Aorta (tissue), 5 donors: ENCODE data around the gene MGST1. TPM values are rescaled to one million over a fixed set of nuclear protein-coding genes. Genes with fewer than 3 reads are reported as not detected.
"Not testable (repeated sequence)": the region's sequence is repeated elsewhere in the genome, so short reads cannot be mapped to it uniquely, and the experiment has no call there.

Experiments used
- ATAC-seq: fragments of 200-7000 bp; cut with Tn5 transposase; one replicate; pipeline ENCODE4 v1.9.1; 2022; ENCODE audit warnings: moderate library complexity; ENCODE audit not compliant: low FRiP score
- DNase-seq, 2 donors: peaks; one replicate each; pipeline ENCODE4 v3.0.0-alpha.2; 2020
- H3K27ac ChIP-seq, 2 donors: one replicate each; pipeline ENCODE4 v1.5.1; 2013; ENCODE audit warnings: low read length in 2 of 2, mild to moderate bottlenecking in 2 of 2, moderate library complexity in 2 of 2, control low read depth in 1 of 2, inconsistent platforms in 1 of 2, low read depth in 1 of 2
- H3K27me3 ChIP-seq, 2 donors: one replicate each; pipeline ENCODE4 v1.6.1; 2013; ENCODE audit warnings: control low read depth in 1 of 2, low read length in 1 of 2, mild to moderate bottlenecking in 1 of 2, moderate library complexity in 1 of 2; ENCODE audit not compliant: insufficient read depth in 2 of 2, control insufficient read depth in 1 of 2
- H3K36me3 ChIP-seq, 2 donors: one replicate each; pipeline ENCODE4 v1.6.1; 2013; ENCODE audit warnings: control low read depth in 1 of 2, low read length in 1 of 2, mild to moderate bottlenecking in 1 of 2; ENCODE audit not compliant: insufficient read depth in 2 of 2, control insufficient read depth in 1 of 2
- H3K4me1 ChIP-seq, 2 donors: one replicate each; pipeline ENCODE4 v1.6.1; 2013; ENCODE audit warnings: low read length in 2 of 2, control low read depth in 1 of 2, mild to moderate bottlenecking in 1 of 2, moderate library complexity in 1 of 2; ENCODE audit not compliant: insufficient read depth in 2 of 2, control insufficient read depth in 1 of 2
- H3K4me3 ChIP-seq, 2 donors: one replicate each; pipeline ENCODE4 v1.5.1; 2013; ENCODE audit warnings: low read length in 2 of 2, control low read depth in 1 of 2, mild to moderate bottlenecking in 1 of 2
- H3K9me3 ChIP-seq: one replicate; pipeline ENCODE4 v1.6.1; 2013; ENCODE audit warnings: mild to moderate bottlenecking, low read length; ENCODE audit not compliant: control insufficient read depth
- WGBS, 2 donors: extraction: QIAGEN DNeasy Blood & Tissue Kit; methylation state at CpG; one replicate each; pipeline ENCODE4 v1.1.7; 2013; 5-methylcytosine and 5-hydroxymethylcytosine counted together
- intact Hi-C, 2 donors: fragments of 100-400 bp; cut with DNase I; formaldehyde crosslinking; loops; one replicate each; pipeline versions ENCODE4 v1.14.2 to v1.15.0; 2022
- polyA plus RNA-seq, 2 donors: library from polyadenylated mRNA; stranded (reverse); fragments of 200-250 nt; gene quantifications; one replicate each; pipeline ENCODE4 v1.2.3, GENCODE V29; 2013
- total RNA-seq, 2 donors: library from RNA; stranded (reverse); fragmentation: NEBNext Ultra II Directional; extraction: Animal tissue kit (Norgen Biotek cat#: 25700); gene quantifications; one replicate each; pipeline ENCODE4 v1.2.1, GENCODE V29; 2021
- donor health status: healthy with polysubstance abuse.
- donor health status: Bipolar disorder and iron deficiency.
- donor health status: DM: no; HTN: no; CAD: no.
- donor health status: DM: no; HTN: no; CAD: no.
- donor health status: DM: yes; HTN: yes; CAD: no.

The MGST1 gene
- total and polyA plus RNA-seq, 4 donors: 3.2 to 79.3 (median 51.7) TPM

GRCh38 chr12:16361142-16361783, 13.8 kb downstream of the MGST1 start:
- no peaks in the 10 kb centered on the region for H3K4me1 ChIP-seq
- DNase-seq (no peak), ATAC-seq (no peak)
- H3K4me3 ChIP-seq: no peak overlapping the region
- H3K27me3 ChIP-seq: no peaks in the 10 kb centered on the region
- no peak overlapping the region for H3K27ac ChIP-seq
- H3K36me3 ChIP-seq: no peaks in the 10 kb centered on the region
- WGBS, 2 donors: 80 to 85% methylated on average over 7 of the region's 7 CpGs
- intact Hi-C loops: loop anchor here in 1 of 2 donors (10.0 kb wide), 1 partner anchor 376 kb away; no protein-coding TSS in a partner anchor
- no peaks in the 10 kb centered on the region for H3K9me3 ChIP-seq

GRCh38 chr12:16362550-16362949, 15.1 kb downstream of the MGST1 start:
- Histone ChIP-seq H3K4me3 (no peak overlapping the region), H3K27me3 (no peaks in the 10 kb centered on the region), H3K9me3 (peaks cover 2% of the 10 kb centered on the region), H3K4me1 (no peaks in the 10 kb centered on the region), H3K27ac (no peak overlapping the region), H3K36me3 (no peaks in the 10 kb centered on the region)
- ATAC-seq (no peak), DNase-seq (no peak)
- intact Hi-C loops: loop anchor here in 1 of 2 donors (10.0 kb wide), 1 partner anchor 378 kb away; no protein-coding TSS in a partner anchor

- no peak overlapping the region for H3K27ac ChIP-seq
- H3K4me3 ChIP-seq: no peak overlapping the region
- ATAC-seq: no peak
- H3K27me3 ChIP-seq: no peaks in the 10 kb centered on the region
- intact Hi-C loops: loop anchor here in 1 of 2 donors (10.0 kb wide), 1 partner anchor 384 kb away; no protein-coding TSS in a partner anchor
- no peaks in the 10 kb centered on the region for H3K36me3 ChIP-seq
- H3K9me3 ChIP-seq: peaks cover 2% of the 10 kb centered on the region
- H3K4me1 ChIP-seq: no peaks in the 10 kb centered on the region
- no peak for DNase-seq
- 81 to 86% methylated on average over 2 of the region's 2 CpGs for WGBS, 2 donors
Measured at GRCh38 chr12:16369156-16369555, 21.7 kb downstream of the MGST1 start.

- no peak overlapping the region for H3K27ac ChIP-seq
- H3K4me1 ChIP-seq: no peaks in the 10 kb centered on the region
- no peak for DNase-seq
- WGBS, 2 donors: 60 to 68% methylated on average over 1 of the region's 1 CpG
- intact Hi-C loops: no loop called here
- no peak overlapping the region for H3K4me3 ChIP-seq
- no peak for ATAC-seq
- H3K36me3 ChIP-seq: no peaks in the 10 kb centered on the region
- H3K9me3 ChIP-seq: peaks cover 2% of the 10 kb centered on the region
- H3K27me3 ChIP-seq: no peaks in the 10 kb centered on the region
Measured at GRCh38 chr12:16370096-16370495, 22.7 kb downstream of the MGST1 start.

- DNase-seq, H3K27me3 ChIP-seq, H3K9me3 ChIP-seq, H3K36me3 ChIP-seq, H3K4me3 ChIP-seq, ATAC-seq, H3K4me1 ChIP-seq, H3K27ac ChIP-seq: not testable (repeated sequence)
- 85 to 89% methylated on average over 21 of the region's 21 CpGs for WGBS, 2 donors
- intact Hi-C loops: loop anchor here in 1 of 2 donors (10.0 kb wide), 1 partner anchor 302 kb away; no protein-coding TSS in a partner anchor
Measured at GRCh38 chr12:16382652-16383312, 35.3 kb downstream of the MGST1 start.

GRCh38 chr12:16384732-16385131, 37.3 kb downstream of the MGST1 start:
- intact Hi-C loops: loop anchor here in 1 of 2 donors (5.0 to 10.0 kb wide), 2 partner anchors 300 to 1258 kb away; no protein-coding TSS in a partner anchor
- no peaks in the 10 kb centered on the region for H3K27me3 ChIP-seq
- no peak overlapping the region for H3K4me3 ChIP-seq
- no peak for ATAC-seq
- H3K27ac ChIP-seq: no peak overlapping the region
- no peaks in the 10 kb centered on the region for H3K36me3 ChIP-seq
- WGBS, 2 donors: 67 to 78% methylated on average over 5 of the region's 5 CpGs
- H3K4me1 ChIP-seq: no peaks in the 10 kb centered on the region
- no peak for DNase-seq
- no peaks in the 10 kb centered on the region for H3K9me3 ChIP-seq

GRCh38 chr12:16385782-16386646, 38.6 kb downstream of the MGST1 start:
- Histone ChIP-seq H3K4me3 (peak overlapping the region in 1 of 2 donors; percentile 11), H3K27me3 (no peaks in the 10 kb centered on the region), H3K9me3 (no peaks in the 10 kb centered on the region), H3K4me1 (no peaks in the 10 kb centered on the region), H3K36me3 (no peaks in the 10 kb centered on the region), H3K27ac (no peak overlapping the region)
- ATAC-seq (peak; percentile 80), DNase-seq (no peak)
- intact Hi-C loops: loop anchor here in 1 of 2 donors (5.0 to 10.0 kb wide), 2 partner anchors 299 to 1256 kb away; no protein-coding TSS in a partner anchor
- WGBS, 2 donors: 12 to 13% methylated on average over 13 of the region's 13 CpGs

GRCh38 chr12:16387919-16388318, 40.5 kb downstream of the MGST1 start:
- no peak overlapping the region for H3K27ac ChIP-seq
- no peak overlapping the region for H3K4me3 ChIP-seq
- ATAC-seq (no peak), DNase-seq (no peak)
- intact Hi-C loops: loop anchor here in 1 of 2 donors (5.0 to 10.0 kb wide), 2 partner anchors 297 to 1254 kb away; no protein-coding TSS in a partner anchor
- no peaks in the 10 kb centered on the region for H3K4me1 ChIP-seq
- no peaks in the 10 kb centered on the region for H3K36me3 ChIP-seq
- WGBS, 2 donors: 45 to 67% methylated on average over 2 of the region's 2 CpGs
- no peaks in the 10 kb centered on the region for H3K9me3 ChIP-seq
- H3K27me3 ChIP-seq: no peaks in the 10 kb centered on the region
